K562 (cell line): ENCODE data around the gene IL34.
A peak's percentile ranks its signal among the peaks of the same experiment; 100 is the strongest.

Experiments used
- BRF1 ChIP-seq: IDR thresholded peaks from 3 replicates; pipeline ENCODE4 v1.6.1; 2011; ENCODE audit warnings: borderline replicate concordance, mild to moderate bottlenecking; ENCODE audit not compliant: insufficient read length; ENCODE audit errors: extremely low read depth
- C11orf30 ChIP-seq: fragments of 450-650 bp; IDR thresholded peaks from 2 replicates; pipeline ENCODE4 v1.6.1; 2016; ENCODE audit warnings: low read depth, mild to moderate bottlenecking
- MTA3 ChIP-seq: fragments of 450-650 bp; formaldehyde crosslinking; IDR thresholded peaks from 2 replicates; pipeline ENCODE4 v1.6.1; 2017; ENCODE audit warnings: mild to moderate bottlenecking, borderline replicate concordance
- MYNN ChIP-seq, 2 experiments: sonication (generic); formaldehyde crosslinking in 1 of 2; IDR thresholded peaks; 2 replicates each; pipeline versions ENCODE4 v1.5.0 to v1.6.1; 2016 to 2020; ENCODE audit warnings: antibody characterized with exemption in 1 of 2, missing genetic modification reagents in 1 of 2
- SRF ChIP-seq, 2 experiments: fragments of 250-450, 450-650 bp in 1 of 2; sonication (Bioruptor Pico) in 1 of 2; sonication (generic) in 1 of 2; formaldehyde crosslinking; IDR thresholded peaks; 2 replicates each; pipeline versions ENCODE4 v1.5.0 to v1.5.1; 2020 to 2022; ENCODE audit warnings: mild to moderate bottlenecking in 1 of 2, missing genetic modification reagents in 1 of 2
- TF ChIP-seq, protein P1 (sequence below): fragments of 450-650 bp; formaldehyde crosslinking; IDR thresholded peaks from 2 replicates; pipeline ENCODE4 v1.4.0; 2020; ENCODE audit warnings: mild to moderate bottlenecking, moderate library complexity
- TF ChIP-seq, protein P2 (sequence below), 2 experiments: fragments of 450-650 bp in 1 of 2; sonication (generic) in 1 of 2; formaldehyde crosslinking in 1 of 2; IDR thresholded peaks in 1 of 2; conservative IDR thresholded peaks in 1 of 2; 2 replicates each; pipeline versions ENCODE4 v1.6.1 to v1.8.1; 2016 to 2023; ENCODE audit warnings: mild to moderate bottlenecking in 2 of 2, moderate library complexity in 2 of 2, inconsistent platforms in 1 of 2, missing genetic modification reagents in 1 of 2

DNA sequence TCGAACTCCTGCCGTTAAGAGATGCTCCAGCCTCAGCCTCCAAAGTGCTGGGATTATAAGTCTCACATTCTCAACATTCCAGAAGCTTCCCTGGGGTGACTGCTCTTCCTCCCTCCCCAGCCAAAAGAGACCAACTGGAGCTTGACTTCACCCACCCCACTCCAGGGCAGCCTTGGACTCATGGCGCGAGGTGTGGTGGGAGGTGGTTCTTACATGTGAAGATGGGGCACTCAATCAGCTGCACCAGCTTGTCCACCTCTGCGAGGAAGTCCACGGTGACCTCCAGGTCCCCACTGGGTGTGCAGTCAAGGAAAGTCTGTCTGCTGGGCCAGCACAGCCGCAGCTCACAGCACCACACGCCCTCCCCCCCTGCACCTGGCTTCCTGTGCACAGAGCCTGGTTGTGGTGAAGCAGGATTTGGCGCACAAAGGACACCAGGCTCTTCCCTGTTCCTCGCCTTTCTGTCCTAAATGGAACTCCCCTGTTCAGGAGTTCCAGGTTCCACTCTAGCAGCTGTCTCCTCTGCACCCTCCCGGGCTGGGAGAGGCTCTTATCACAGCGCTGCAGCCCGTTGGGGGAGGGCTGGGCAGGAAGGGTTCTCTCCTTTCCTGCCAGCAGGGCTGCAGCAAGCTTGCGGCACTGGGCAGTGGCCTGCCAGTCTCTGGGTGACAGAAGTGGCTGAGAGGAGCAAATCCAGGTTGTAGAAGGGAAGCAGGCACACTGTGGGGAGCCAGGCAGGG is 49.1 kb downstream of the IL34 start:
- TF ChIP-seq MTA3: peak; percentile 93
- no peak for TF ChIP-seq BRF1
- TF ChIP-seq, protein P1, sequence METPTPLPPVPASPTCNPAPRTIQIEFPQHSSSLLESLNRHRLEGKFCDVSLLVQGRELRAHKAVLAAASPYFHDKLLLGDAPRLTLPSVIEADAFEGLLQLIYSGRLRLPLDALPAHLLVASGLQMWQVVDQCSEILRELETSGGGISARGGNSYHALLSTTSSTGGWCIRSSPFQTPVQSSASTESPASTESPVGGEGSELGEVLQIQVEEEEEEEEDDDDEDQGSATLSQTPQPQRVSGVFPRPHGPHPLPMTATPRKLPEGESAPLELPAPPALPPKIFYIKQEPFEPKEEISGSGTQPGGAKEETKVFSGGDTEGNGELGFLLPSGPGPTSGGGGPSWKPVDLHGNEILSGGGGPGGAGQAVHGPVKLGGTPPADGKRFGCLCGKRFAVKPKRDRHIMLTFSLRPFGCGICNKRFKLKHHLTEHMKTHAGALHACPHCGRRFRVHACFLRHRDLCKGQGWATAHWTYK (CRISPR knock-in tag): no peak
- no peak for TF ChIP-seq SRF (CRISPR knock-in tag; IDR thresholded peaks at IDR 0.05)
- peak; percentile 98 for TF ChIP-seq MYNN (IDR thresholded peaks at IDR 0.05)
- TF ChIP-seq MYNN (CRISPR knock-in tag; IDR thresholded peaks at IDR 0.05): no peak
- TF ChIP-seq, protein P2, sequence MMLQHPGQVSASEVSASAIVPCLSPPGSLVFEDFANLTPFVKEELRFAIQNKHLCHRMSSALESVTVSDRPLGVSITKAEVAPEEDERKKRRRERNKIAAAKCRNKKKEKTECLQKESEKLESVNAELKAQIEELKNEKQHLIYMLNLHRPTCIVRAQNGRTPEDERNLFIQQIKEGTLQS (IDR thresholded peaks at IDR 0.05): no peak
- TF ChIP-seq, protein P2 (CRISPR knock-in tag; conservative IDR thresholded peaks at IDR 0.05): no peak
- no peak for TF ChIP-seq C11orf30
